Left kidney (tissue), 2 donors: ENCODE measurements around the gene CREB5. TPM values are rescaled to one million over a fixed set of nuclear protein-coding genes. Genes with fewer than 3 reads are reported as not detected.
"Not testable (repeated sequence)": the region's sequence is repeated elsewhere in the genome, so short reads cannot be mapped to it uniquely, and the experiment has no call there.

Source experiments
- DNase-seq: peaks from one replicate; pipeline ENCODE4 v3.0.0-alpha.2; 2013
- polyA plus RNA-seq: library from polyadenylated mRNA; unstranded; fragments of 120-200 nt; gene quantifications from one replicate; pipeline ENCODE4 v1.2.1, GENCODE V29; 2013; ENCODE audit not compliant: insufficient read length

CREB5 gene
- polyA plus RNA-seq, 1 donor: 14.6 TPM

- not testable (repeated sequence) for DNase-seq
Measured at GRCh38 chr7:28611399-28611897, 199.1 kb downstream of the CREB5 start.

- DNase-seq: no peak
Measured at GRCh38 chr7:28613262-28613661, 200.9 kb downstream of the CREB5 start.

GRCh38 chr7:28615091-28615490 lies 202.8 kb downstream of the CREB5 start:
- DNase-seq: no peak

GRCh38 chr7:28617308-28617880 lies 205.1 kb downstream of the CREB5 start:
- no peak for DNase-seq

DNA sequence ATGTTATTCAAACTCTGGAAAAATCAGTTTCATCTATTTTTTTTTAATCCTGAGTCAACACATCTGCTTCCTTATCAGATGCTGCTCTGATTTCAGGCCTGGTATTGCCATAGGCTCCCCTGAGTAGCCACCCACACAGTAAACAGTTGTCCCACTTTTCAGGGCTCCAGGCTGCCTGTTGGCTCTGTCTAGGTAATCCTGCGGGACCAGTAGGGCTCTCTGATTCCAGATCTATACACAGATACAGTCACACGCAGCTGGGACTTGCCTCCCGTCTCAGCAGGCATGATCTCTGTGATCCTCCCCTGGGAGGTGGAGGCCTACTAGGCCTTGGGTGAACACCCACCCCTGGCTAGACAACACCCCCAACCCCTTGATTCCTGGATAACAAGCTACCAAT lies 206.1 kb downstream of the CREB5 start:
- DNase-seq: no peak

DNA sequence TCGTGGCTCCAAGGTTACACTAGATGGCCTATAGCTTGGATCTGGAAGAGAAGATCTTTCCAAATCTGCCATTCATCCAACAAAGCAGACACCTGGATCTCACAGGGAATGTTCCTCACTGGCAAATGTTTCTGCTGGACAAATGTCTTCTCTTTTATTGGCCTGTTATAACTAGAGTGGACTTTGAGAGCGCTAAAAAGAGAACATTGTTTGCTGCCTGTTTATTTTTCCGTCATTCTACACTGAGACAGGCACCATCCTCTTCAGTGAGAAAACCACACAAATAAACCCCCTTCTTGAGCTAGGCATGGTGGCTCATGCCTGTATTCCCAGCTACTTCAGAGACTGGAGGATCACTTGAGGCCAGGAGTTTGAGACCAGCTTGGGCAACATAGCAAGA lies 206.9 kb downstream of the CREB5 start:
- DNase-seq: no peak

DNA sequence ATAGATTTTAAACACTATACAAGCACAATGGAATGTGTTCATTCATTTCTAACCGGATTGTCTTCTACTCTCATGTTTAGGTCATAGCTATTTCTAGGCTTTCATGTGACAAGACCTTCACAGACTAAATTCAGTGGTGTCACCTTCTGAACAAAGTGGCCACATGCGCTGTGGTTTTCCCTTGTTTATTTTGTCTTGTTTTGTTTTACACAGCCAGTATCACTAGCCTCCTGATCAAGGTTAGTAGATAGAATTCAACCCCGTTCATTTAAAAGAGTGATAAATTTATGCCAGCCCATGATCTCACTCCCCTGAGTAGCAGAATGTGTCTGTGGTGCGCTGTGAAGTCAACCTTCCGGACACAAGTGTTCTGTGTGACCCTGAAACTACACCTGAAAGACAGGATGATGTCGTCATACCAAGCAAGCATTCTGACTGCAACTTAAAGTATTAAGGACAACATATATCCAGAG lies 209.1 kb downstream of the CREB5 start:
- no peak for DNase-seq

DNA sequence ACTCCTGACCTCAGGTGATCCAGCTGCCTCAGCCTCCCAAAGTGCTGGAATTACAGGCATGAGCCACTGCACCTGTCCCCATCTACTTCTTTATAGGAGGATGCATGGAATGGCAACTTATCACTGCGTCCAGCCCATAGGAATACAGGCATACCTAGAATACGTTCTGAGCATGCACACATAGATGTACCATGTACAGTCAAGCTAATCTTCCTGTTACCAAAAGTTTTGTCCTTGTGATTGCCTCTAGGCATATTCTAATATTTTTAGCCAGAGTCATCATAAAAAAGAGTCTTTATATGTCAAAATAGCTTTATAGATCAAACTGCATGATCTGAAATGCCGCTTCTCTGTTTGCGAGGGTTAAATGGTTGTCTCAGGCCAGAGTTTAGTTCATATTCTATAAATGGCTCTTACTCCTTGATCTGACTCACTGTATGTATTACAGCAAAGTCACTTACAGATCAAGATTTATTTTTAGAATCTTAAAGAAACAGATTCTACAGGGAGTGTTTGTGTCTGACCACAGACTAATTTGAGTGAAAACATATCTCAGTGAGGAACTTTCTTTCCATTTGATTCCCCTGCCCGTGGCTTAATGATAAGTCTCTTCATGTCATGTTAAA lies 210.9 kb downstream of the CREB5 start:
- DNase-seq: no peak

- DNase-seq: no peak
Measured at GRCh38 chr7:28623863-28624262, 211.5 kb downstream of the CREB5 start.

DNA sequence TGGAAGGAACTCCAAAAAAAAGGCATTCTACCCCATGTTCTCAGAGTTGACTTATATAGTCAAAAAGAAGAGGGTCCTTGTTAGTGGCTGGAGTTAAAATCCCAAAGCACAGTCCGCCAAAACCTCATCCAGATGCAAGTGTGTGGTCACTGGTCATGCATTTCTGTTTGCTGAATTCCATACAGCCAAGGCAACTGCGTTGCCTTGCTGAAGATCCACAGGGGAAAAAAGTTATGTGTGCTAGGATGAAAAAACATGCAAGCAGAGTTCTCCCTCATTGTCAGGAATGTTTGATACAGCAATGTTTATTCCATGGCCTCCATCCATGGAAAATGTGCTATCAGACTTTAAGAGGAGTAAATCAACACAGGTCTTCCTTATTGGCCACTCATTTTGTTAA lies 213.1 kb downstream of the CREB5 start:
- DNase-seq: no peak

- DNase-seq: no peak
Measured at GRCh38 chr7:28626221-28626620, 213.9 kb downstream of the CREB5 start.

GRCh38 chr7:28626624-28627262 lies 214.4 kb downstream of the CREB5 start:
- no peak for DNase-seq

DNA sequence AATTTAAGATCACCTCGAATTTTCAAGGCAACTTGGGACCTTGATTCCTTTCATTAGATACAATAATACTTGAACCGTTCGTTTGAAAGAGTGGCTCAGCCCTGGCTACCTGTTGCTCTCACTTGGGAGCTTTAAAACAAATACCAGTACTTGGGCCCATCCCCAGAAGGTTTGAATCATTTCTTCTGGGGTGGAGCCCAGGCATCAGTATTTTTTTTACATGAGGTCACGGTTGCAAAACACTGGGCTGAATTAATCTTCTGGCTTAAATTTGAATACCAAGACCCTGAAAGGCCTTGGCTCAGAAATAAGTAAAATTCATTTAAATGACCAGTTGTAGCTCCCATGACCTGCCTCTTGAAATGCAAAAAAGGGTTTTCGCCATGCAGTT lies 214.9 kb downstream of the CREB5 start:
- DNase-seq: no peak

DNA sequence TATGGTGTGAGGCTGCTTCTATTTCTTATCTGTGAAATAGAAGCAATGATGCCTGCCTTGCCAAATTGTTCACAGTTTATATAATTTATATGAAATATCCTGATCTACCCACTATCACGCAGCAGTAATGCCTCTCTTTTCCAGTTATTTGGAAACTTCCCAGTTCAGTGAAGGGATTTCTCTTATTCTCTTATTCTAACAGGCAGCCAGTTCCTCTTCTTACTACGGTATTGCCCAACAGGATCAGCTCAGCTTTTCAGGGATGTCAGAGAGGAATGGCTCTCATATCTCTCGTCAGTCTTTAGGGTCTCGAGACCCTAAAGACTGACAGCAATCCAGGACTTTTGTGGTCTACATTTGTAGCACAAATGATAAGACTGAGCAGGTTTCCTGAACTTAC lies 215.6 kb downstream of the CREB5 start:
- no peak for DNase-seq

DNA sequence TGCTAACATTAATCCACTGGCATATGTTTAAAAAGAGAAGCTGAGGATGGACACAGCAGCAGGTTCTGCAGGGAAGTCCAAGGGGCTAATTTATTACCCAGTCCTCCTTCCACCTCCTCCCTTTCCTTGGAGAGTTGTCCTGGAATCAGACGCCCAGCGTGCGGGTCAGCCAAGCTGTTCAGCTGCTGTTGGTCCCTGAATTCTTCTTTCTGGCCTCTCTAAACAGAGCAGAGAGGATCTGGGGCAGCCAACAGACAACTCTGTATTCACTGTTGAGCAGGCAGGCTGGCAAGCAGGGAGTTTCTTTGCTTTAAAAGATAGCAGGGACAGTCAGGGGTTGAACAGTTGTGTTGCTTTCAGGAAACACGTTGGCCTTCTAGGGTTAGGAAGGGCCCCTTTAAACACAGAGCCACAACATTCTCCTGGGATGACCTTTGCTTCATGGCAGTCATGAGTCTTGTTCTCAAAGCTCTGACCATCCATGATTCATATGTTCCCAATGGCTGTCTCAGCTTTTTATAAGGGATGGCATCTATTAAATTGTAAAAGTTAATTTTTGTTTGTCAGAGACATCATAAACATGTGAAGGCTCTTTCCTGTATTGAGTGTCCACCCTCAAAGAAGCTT lies 217.0 kb downstream of the CREB5 start:
- DNase-seq: no peak

GRCh38 chr7:28630350-28630749 lies 218.0 kb downstream of the CREB5 start:
- no peak for DNase-seq

- DNase-seq: no peak
Measured at GRCh38 chr7:28631995-28632394, 219.7 kb downstream of the CREB5 start.

DNA sequence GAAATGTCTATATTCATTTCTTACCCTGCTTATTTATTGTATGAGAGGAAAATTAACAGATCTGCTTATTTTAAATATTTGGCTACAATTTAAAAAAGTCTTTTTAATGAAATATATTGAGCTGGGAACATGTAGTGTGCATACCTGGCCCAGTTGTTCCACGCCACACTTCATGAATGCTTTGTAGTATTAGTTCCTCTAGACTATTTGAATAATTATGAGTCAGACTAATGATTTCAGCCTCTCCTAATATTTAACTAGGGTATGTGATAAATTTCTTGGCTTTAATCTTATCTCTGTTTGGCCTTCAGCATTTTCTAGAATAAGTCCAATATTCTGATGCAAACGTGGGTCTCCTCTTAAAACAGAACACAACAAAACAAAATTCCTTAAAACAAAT lies 226.6 kb downstream of the CREB5 start:
- DNase-seq: no peak

- DNase-seq: no peak
Measured at GRCh38 chr7:28640001-28640400, 227.7 kb downstream of the CREB5 start.

DNA sequence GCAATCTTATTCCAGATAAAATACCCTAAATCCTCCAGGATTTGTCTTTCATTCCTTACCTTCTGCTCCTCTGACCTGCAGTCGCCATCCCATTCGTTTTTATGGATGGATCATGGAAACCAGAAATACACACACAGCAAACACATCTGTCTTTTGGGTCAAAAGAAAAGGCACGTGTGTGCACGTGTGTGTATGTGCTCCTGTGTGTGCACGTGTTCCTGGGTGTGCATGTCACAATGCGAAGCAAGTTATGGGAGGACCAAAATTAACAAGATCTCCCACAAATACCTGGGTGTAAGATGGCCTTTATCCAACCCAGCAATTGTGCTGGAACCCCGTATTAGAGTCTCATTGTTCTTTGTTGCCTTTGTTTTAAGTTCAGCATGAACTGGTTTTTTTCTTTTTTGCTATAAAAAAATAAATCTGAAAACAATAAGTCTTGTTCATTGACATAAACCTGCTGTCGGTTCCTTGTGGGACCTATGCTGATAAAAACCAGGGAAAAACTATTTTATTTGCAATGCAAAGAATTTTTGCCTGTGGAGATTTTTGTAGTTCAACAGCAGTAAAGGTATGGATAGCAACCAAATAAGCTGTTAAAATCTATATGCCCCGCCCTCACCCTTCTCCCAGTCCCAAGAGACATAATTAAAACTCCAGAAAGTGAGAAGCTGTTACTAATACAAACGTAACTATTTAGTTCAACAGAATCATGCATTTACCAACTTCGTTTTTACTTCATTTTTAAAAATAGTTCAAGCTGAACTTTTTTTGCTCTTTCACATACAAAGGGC lies 229.6 kb downstream of the CREB5 start:
- DNase-seq: no peak

- no peak for DNase-seq
Measured at GRCh38 chr7:28643188-28643569, 230.9 kb downstream of the CREB5 start.
